NCI-H748 (cell line): ENCODE measurements around the gene PAX6.

ENCODE experiments used
- DNase-seq: peaks from one replicate; lab custom pipeline; 2025; ENCODE audit not compliant: unreplicated experiment; lab: John Stamatoyannopoulos, UW

The PAX6 gene

DNA sequence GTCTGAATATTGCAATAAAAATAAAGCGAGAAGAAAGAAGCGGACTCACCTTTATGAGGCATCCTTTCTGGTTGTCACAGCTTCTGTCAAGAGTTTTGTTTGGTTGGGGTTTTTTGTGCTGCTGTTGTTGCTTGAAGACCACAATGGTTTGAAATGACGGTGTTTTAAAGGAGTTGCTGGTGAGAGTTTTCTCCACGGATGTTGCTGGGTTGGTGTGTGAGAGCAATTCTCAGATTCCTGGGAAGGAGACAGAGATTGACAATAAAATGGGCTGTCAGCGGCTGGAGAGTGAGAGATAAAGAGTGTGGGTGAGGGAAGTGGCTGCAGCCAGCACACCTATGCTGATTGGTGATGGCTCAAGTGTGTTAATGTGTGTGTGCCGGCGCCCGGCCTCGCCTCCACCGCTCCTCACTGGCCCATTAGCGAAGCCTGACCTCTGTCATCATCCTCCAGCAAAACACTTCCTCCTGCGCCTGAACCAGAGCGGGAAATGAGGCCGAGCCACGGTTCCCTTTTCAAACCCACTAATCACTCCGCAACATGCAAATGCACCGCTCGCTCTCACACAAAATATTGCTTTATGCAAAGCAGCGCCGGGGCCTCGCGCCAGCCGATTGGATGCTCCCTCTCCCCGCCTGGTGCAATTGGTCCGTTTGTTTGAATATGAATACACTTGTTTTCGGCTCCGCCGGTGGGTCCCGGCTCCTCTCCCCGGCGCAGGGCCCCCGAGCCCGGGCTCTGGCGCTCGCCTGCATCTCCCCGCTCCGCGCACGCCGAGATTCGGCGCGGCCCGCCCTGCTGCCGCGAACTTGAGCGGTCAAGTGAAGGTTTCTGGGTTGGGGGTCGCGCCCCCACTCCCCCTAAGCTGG is at the start of gene PAX6:
Gene PAX6 (minus strand): TSS at position 544 of the 869 bp plus-strand sequence. CDS start 4,911 bp downstream, outside the sequence.
- DNase-seq = peak; percentile 99

DNA sequence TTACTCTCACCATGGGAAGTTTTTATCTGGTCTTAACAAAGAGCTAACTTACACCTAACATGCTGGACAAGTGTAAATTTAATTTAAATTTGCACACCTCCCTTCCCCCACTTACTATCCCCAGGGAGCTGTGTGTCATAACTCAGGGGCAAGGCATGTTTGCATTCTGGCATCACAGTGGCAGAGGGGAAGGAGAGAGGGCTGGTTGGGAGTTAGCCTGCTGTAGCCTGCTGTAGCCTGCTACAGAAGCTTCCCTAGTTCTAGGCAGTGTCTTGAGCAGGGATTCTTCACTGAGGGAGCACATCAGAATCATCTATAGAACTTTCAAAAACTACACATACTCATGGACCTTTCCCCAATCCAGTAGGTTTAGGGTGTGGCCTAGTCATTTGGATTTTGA is 49.3 kb upstream of the PAX6 start:
- no peak for DNase-seq

DNA sequence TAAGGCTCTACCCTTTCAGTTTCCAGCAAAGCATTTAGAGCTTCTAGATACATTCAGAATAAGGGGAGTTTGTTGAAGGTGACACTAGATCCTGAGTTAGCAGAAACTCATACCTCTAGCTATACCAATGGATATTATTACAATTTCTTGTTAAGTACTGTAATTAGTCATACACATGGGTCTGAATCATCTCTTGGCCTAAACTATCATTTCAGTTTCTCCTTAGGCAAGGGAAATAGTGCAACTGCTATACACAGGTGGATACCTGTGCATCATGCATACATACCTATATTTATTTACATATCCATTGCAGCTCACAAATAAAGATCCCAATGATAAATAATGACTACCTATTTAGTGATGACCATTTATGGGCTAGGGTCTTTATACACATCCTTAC is 45.1 kb upstream of the PAX6 start:
- DNase-seq = no peak

DNA sequence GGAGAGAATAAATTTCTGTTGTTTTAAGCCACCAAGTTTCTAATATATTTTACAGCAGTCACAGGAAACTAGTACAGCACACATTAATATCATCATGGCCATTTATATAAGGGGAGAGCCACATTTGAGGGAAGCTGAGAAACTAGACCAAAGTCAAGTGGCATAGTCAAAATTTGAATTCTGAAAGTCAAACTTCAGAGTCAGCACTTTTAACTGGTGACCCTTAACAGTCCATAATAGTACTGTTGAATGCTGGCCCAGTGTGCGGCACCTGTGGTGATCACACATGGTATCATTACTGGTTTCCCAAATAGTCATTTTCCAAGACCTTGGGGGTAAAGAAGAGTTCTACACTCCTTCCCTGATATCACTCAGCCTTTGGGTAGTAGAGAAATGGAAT is 44.3 kb upstream of the PAX6 start:
- no peak for DNase-seq

DNA sequence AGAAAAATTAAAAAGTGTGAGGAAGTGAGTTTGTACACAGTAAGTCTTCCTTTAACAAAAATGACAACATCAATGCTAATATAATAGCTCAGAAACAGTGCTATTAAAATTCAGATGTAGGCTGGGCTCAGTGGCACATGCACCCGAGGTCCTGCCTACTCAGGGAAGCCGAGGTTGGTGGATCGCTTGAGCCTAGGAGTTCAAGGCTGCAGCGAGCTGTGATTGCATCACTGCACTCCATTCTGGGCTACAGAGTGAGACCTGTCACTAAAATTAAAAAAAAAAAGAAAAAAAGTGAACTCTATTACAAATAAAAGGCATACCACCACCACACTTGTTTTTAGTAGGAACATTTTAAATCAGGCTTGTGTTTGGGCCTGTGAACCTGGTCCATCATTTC is 39.2 kb upstream of the PAX6 start:
- no peak for DNase-seq

DNA sequence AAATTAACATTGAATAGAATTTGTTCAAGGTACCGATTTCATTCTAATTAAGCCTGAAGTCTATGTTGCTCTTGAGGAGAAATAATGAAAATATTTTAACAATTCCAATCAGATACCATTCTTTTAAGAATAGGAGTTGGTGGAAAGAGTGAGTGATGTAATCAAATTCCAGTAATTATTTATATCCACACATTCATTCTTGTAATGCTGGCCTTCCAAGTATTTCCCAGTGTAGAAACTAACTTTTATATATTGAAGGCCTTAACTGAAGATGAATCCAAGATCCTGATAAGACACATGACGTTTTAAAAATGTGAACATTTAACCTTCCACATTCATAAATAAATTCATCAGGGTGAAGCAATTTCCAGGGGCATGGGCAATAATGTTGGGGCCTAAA is 36.6 kb upstream of the PAX6 start:
- no peak for DNase-seq

DNA sequence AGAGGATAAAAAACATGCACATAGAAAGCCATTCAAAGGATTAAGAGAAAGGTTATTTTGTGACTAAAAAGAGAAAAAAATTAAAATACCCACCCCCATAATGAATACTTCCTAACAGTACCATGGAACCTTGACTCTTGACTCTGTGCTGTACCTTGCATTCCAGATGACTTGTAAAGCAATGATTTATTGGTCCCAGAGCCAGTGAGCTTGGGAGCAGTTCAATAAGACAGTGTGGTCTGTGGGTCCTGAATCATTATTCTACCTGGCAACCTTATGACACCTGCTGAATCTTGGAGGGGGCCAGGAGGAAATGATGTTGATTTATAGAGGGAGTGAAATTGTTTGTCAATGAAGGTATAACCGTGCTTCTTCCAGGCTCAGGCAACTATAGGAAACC is 34.2 kb upstream of the PAX6 start:
- DNase-seq = no peak

DNA sequence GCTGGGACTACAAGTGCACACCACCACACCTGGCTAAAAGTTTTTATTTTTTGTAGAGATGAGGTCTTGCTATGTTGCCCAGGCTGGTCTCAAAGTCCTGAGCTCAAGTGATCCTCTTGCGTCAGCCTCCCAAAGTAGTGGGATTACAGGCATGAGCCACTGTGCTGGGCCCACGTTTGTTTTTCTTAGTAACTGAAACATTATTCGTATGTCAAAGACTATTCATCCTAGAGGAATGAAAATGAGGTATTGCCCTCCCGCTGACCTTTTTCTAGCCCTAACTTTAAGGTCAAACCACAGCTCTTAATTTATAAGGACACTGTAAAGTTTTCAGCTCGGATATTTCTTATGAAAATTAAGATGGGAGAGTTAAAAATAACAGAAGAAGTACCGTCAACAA is 33.2 kb upstream of the PAX6 start:
- DNase-seq = no peak

DNA sequence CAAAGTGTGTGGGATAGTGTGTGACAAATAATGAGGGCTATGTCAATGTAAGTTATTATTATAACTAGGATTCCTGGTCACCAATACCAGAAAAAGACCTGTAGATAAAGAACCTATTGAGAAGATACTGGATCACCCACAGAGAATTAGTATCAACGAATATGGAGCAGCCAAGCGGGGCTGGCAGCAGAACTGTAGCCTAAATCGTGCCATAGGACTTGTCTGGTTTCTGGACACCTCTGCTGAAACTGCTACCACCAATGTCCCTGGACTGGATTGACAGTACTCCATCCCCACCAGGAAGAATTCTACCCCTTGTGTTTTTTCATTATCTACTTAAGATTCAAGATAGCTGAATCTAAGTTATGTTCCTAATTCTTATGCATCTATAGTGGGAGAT is 30.3 kb upstream of the PAX6 start:
- DNase-seq = no peak

DNA sequence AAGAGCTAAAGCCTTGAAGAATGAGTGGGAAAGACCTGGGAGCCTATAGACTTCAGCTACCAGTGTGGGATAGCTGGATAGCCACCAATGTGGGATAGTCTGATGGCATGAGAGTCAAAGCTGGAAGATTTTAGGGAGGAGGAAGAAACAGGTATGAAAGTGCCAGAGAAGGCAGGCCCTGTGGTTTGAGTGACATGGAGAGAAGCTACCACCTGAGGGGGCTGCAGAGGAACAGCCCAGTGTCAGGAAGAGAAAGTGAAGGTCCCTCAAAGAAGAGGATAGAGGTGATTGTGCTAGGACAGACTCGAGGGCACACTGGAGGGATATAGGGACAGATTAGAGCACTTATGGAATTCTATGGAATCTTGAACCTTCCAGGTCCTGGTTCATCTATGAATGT is 23.1 kb upstream of the PAX6 start:
- no peak for DNase-seq

DNA sequence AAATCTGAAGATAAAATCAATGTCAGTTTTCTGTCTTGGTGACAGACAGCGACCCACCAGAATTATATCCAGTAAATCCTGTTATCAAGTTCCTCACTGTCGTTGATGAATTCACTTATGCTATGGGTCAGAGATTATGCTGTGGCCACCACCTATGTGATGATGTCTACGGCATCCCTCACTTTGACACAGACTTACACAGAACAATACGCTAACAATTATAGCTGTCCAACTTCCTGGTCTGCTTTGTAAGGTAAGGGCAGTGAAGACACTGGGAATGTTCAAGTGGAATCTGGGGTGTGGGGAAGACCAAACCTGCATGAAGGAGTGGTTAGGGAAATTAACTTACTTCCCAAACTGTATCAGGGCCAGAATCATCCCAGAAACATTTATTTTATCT is 19.3 kb upstream of the PAX6 start:
- no peak for DNase-seq

DNA sequence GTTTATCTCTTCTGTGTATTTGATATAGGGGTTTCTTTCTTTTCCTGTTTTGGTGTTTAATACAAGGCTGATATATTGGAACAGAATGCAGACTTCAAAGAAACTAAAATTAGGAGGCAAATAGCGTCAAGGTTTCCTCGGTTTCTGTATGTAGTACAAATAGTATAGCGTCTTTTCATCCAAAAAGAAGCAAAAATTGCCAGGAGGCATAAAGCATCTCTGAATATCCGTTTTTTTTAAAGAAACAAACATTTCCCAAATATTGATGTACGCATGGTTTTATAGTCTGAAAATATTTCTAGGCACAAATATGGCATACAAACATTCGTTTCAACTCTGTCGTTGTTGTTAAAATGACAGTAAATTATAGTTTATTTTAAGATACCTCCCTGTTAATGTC is 17.1 kb upstream of the PAX6 start:
- no peak for DNase-seq

DNA sequence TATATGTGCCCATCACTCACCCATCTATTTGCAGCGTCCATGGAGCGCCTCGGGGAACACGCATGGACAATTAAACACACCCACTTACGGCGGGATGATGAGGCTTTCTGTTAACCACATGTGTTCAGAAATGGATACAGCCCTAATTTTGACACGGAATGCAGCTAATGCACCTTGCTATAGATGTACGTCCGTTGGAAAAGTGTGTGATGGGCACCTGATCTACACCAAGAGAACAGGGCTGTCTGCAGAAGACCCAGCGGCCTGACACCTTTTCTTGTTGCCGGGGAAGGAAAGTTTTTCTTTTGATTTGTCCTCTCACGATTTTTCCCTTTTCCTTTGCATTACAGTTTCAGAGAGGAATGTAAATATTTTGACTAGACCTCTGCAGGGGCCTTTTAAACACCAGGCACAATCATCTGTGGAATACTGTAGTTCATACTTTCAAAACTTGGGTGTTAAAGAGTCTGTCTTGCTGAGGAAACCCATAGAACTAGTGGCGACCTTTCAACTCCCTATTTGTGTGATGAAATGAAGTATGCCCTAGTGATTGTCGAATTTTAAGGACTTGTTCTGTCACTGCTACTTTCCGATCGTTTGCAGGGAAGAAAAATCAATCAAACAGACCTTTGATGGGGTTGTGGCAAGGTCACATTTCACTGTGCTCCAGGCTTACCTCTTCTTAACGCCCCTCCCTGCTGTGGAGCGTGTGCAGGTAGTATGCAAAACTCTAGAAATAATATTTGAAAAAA is 16.5 kb upstream of the PAX6 start:
- peak; percentile 28 for DNase-seq

DNA sequence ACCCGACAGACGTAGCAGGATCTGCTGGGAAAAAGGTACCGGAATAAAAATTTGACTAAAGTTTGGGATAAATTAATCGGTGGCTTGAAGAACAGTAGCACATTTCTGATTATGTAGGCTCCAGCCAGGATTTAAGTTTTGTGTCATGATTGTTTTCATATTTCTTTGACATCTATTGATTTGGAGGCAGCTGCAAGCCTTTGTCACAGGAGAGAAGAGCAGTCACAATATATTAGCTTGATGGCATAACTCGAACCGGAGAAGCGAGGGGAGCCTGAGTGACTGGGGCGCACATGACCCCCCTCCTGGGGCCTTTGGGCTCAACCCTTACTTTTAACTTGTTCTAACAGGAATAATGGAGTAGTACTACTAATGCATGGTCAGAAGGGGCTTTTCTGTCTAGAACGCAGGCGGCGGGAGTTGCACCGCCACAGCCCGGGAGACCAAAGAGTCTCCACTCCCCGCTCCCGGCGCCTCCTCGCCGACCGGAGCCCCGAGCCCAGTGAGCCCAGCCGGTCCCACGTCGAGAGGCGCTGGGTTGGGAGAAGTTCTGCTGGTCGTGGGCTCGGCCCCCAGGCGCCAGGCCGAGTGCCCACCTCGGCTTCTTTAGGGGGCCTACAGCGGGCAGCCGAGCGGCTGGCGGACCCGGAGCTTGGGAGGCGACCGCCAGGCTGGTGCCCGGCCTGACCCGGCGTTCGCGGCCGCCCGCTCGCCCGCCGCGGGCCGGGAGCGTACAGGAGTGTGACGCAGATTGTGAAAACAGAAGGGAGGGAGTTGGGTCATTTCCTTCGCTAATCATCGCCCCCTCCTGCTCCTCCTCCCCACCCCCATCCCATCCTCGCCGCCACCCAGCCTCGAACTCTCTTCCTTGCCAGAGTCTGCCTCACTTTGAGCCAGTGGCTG is 15.7 kb upstream of the PAX6 start:
- peak; percentile 28 for DNase-seq

DNA sequence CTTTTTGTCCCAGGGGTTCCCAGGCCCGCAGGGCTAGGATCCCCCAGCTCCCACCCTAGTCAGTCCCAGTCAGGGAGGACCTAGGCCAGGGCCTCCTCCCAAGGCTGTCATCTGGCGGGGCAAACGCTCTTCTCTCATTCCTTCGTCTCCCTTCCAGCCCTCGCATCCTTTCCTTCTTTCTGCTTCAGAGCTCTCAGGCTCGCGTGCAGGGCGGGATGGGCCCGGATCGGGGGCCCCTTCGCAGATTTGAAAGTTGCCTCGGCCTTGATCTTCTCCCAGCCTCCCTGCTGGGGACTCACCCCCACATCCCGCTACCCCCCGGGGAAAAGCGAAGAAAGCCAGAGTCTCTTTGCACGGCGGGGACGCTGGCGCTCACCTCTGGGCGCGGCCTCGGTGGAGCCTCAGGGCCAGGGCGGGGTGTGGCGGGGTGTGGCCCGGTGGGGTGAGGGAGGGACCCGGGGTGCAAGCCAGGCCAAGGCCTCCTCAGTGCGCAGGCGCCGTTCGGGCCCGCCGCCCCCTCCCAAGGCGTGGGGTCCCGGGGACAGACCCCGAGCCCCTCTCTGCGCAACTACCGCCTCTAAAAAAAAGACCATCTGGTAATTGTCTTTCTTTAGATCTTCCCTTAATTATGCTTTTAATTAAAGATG is 14.8 kb upstream of the PAX6 start:
- peak; percentile 10 for DNase-seq

DNA sequence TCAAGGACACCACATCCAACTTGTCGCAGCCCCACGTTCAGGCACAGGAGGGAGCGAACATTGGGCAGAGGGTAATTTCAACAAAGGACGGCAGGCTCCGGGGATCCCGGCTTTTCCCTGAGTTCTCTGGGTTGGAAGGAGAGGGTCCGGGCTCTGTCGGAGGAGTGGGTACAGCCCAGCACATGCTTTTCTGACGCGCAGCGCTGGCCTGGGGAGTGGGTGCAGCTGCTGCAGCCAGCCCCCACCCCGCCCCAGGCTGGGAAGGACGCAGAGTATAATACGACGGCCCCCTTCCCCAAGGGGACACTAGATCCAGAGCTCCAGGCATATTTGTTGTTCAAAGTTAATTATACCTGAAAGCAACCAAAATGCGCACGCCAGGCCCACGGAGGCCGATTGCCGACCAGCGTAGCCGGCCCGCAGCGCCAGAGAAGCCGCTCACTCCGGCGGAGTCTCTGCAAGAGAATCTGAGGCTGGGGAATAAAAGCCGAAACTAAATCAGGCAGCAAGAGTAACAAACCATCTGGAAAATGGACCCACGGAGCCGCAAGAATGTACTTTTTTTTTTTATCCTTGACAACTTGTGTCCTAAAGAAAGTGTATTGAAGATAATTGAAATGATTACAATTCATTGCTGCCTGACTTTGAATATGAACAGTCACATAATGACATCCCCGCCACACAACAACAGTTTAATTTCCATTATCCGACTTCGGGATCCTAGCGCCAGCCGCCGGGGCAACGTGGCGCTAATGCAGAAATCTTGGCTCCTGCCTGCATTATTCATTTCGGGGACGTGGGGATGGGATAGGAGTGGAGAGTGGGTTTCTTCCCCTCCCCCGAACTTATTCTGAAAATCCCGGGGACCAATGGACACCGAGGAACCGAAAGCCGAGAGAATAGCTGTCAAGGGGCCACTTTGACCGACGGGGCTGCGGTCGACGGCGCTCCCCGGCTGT is 14.0 kb upstream of the PAX6 start:
- no peak for DNase-seq

DNA sequence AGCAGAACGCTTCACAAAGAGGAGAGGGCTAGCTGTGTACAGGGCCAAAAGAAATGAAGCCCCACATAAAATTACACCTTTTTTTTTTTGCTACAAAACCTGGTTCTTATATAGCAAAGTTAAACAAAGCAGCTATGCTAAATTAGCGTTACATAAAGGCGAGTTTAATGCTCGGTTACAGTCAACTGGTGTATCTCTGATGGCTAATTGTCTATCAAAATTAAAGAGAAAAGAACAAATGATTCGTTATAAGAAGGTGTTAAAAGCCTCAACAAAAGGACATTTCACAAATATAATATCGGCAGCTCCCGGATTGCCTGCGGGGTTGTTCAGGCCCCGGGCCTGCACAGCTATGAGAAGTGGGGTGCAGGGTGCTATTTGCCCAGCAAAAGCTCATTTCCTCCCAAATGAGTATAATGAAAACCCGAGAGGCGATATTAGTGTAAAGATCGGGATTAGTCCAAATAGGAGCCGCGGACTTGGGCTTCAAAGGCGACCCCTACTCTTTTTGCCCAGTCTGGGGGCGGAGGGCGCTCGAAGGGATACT is 13.3 kb upstream of the PAX6 start:
- DNase-seq = no peak

DNA sequence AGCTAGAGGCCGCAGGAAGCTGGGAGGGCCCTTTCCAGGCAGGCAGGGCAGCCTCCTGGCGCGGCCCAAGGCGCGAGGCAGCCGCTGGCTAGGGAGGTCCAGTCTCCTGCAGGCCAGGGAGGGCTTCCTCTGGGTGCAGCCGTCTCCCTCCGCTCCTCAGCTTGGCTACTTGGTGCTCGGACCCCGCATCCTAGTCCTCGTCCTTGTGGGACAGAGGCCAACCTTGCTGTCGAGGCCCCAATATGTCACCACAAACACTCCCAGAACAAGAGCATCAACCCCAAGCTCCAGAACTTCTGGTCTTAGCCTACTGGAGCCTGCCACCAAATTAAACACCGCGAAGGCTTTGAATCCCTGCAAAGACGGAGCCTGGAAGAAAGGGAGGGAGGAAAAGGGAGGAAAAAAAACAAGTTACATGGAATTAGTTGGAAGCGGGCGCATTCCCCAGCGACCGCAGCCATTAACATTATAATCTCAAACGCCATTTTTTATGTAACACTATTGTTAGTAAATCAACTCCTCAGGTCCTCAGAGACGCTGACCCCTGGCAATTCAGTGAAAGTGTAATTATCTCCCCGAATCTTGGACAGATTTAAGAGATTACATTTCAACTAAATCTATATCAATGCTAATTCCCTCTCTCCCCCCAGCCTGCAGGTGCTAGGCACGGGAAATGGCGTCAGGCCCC is 12.7 kb upstream of the PAX6 start:
- no peak for DNase-seq
